Activated naive CD8-positive, alpha-beta T cell treated with anti-CD3 and anti-CD28 coated beads, Interleukin-2, amount 10 ng/mL, durations not matched to agents 7 days and 5 days (primary cell): ENCODE measurements around the gene YPEL5. TPM values are rescaled to one million over a fixed set of nuclear protein-coding genes. Genes with fewer than 3 reads are reported as not detected.
"Not testable (repeated sequence)": the region's sequence is repeated elsewhere in the genome, so short reads cannot be mapped to it uniquely, and the experiment has no call there.

Experiments
- ATAC-seq: fragments of 150-1000 bp; cut with Tn5 transposase; one replicate; pipeline ENCODE4 v1.10.0; 2021; ENCODE audit warnings: low read depth, moderate library complexity
- POLR2A ChIA-PET: fragments of 350-600 bp; sonication (Branson Sonifier 250); formaldehyde crosslinking; loops from one replicate; lab custom pipeline; 2021; ENCODE audit warnings: antibody characterized with exemption; lab: Charles Lee
- DNase-seq: peaks from one replicate; pipeline ENCODE4 v3.0.0; 2021
- H3K27ac Mint-ChIP-seq: one replicate; pipeline ENCODE4 v1.8.0; 2022; ENCODE audit warnings: mild to moderate bottlenecking, mixed read lengths
- H3K27me3 Mint-ChIP-seq: one replicate; pipeline ENCODE4 v1.8.0; 2022; ENCODE audit warnings: mild to moderate bottlenecking, moderate library complexity, mixed read lengths
- H3K36me3 Mint-ChIP-seq: one replicate; pipeline ENCODE4 v1.8.0; 2021; ENCODE audit warnings: mild to moderate bottlenecking, mixed read lengths
- H3K4me1 Mint-ChIP-seq: one replicate; pipeline ENCODE4 v1.8.0; 2021; ENCODE audit warnings: mixed read lengths
- H3K4me3 Mint-ChIP-seq: one replicate; pipeline ENCODE4 v1.8.0; 2022; ENCODE audit warnings: mild to moderate bottlenecking, moderate library complexity, mixed read lengths
- H3K9me3 Mint-ChIP-seq: one replicate; pipeline ENCODE4 v1.8.0; 2021; ENCODE audit warnings: mixed read lengths
- total RNA-seq, 2 experiments: library from RNA; stranded (reverse); gene quantifications; one replicate each; pipeline ENCODE4 v1.2.3, GENCODE V29; 2021

The YPEL5 gene
- total RNA-seq, 2 experiments from 2014 or later = 50.0 to 55.1 TPM

DNA sequence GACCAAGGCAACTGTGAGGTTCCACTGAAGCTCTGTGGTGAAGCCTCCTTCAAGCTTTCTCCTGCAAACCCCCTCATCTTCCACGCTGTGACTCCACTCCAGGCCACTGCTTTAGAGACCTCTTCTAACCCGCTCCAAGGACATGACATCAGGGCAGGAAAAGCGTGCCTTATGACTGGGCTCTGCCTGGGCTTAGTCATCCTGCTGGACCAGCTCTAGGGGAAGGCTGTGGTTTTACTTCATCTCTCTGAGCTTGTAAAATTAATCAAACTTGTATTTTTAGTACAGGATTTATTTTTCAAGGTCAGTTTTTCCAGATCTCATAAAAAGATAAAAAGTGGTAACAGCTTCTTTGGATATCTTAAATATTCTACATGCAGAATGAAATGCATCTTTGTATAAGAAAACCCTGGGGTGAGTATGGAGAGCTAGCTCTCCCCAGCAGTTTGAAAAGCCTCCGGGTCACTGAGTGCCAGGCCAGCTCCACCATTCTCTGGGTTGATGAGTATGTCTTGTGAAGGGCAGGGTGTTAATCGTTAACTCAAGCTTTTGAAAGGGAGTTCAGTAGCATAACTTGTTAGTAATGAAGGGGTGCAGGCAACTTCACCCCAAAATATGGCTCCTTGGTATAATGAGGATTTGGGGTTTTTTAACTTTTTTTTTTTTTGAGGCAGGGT is 33.1 kb upstream of the YPEL5 start:
- Mint-ChIP-seq H3K36me3 (no peaks in the 10 kb centered on the region), H3K4me1 (peaks cover 4% of the 10 kb centered on the region), H3K9me3 (no peaks in the 10 kb centered on the region), H3K27ac (no peak overlapping the region), H3K4me3 (no peak overlapping the region), H3K27me3 (no peaks in the 10 kb centered on the region)
- POLR2A ChIA-PET = no interaction called here
- DNase-seq (no peak), ATAC-seq (no peak)

DNA sequence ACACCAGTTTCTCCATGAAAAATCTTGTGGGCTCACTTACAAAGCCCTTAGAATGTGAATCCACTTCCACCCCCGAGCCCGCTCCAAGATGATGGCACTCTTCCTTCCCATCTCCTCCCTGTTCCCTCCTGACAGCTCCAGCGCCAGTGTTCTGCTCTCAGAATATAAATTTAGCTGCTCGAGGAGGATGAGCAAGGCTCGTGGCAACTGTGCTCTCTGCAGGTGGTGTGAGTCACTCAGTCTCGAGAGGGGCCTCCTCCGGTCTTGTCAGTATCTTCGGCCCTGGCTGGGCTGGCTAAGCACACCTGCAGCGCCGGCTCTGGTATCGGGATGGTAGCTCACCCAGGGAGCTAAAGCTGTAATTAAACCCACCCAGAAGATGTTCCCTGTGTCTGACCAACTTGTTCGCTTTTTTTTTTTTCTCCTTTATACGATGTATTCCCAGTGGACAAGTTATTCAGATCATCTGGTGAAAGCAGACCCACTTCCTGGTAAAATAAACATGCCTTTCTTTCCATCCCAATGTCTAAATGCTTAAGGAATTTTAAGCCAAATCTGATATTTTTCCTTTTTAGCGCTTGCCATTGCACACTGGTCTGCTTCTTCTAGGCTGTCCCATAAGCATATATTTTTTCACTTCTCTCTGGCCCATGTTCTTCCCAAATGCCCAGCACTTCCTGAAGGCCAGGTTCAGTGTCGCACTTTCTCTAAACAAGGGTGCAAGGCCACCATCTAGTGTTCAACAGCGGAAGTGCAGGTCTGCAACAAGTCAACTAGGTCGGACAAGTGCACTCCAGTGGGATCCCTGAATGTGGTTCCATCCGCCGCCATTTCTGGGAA is 31.4 kb upstream of the YPEL5 start:
- H3K27ac Mint-ChIP-seq = no peak overlapping the region
- no peaks in the 10 kb centered on the region for H3K27me3 Mint-ChIP-seq
- peak; percentile 50 for ATAC-seq
- POLR2A ChIA-PET = no interaction called here
- H3K9me3 Mint-ChIP-seq = no peaks in the 10 kb centered on the region
- no peak overlapping the region for H3K4me3 Mint-ChIP-seq
- peak; percentile 69 for DNase-seq
- no peaks in the 10 kb centered on the region for H3K36me3 Mint-ChIP-seq
- peaks cover 8% of the 10 kb centered on the region for H3K4me1 Mint-ChIP-seq

DNA sequence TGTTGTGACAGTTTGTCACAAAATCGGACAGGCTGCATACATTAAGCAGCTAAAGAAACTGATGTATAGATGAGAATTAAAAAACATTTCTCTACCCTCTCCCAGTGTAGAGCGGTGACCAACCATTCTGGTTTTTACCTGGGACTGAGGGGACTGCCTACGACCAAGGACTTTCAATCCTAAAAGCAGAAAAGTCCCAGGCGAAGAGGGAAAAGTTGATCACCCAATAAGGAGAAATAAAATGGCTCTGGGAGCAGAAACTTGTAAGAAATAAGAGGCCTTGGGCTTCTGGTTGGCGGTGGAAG is 30.9 kb upstream of the YPEL5 start:
- H3K9me3 Mint-ChIP-seq = no peaks in the 10 kb centered on the region
- ATAC-seq (no peak), DNase-seq (no peak)
- H3K4me3 Mint-ChIP-seq = no peak overlapping the region
- no peaks in the 10 kb centered on the region for H3K27me3 Mint-ChIP-seq
- POLR2A ChIA-PET = no interaction called here
- no peaks in the 10 kb centered on the region for H3K36me3 Mint-ChIP-seq
- H3K27ac Mint-ChIP-seq = no peak overlapping the region
- H3K4me1 Mint-ChIP-seq = peaks cover 8% of the 10 kb centered on the region

DNA sequence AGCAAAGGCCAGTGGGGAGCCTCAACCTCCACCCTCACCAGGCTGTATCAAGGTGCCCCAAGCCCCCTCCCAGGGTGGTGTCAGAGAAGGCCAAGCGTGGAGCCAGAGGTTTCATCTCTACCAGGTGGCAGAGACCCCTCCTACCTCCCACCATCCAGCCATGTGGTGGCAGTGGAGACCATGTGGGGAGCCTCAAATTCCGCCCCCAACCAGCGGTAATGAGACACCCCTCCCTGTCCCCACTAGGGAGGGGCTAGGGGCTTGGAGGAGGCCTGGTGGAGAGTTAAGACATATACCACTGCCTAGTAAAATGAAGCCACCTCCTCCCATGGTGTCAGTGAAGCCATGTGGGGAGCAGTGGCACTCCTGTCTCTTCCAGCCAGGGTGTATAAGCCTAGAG is 24.4 kb upstream of the YPEL5 start:
- Mint-ChIP-seq H3K27ac (no peak overlapping the region), H3K4me1 (peaks cover 5% of the 10 kb centered on the region), H3K9me3 (no peaks in the 10 kb centered on the region), H3K27me3 (peaks cover 25% of the 10 kb centered on the region), H3K36me3 (peaks cover 1% of the 10 kb centered on the region), H3K4me3 (no peak overlapping the region)
- DNase-seq = no peak
- POLR2A ChIA-PET = no interaction called here
- no peak for ATAC-seq

DNA sequence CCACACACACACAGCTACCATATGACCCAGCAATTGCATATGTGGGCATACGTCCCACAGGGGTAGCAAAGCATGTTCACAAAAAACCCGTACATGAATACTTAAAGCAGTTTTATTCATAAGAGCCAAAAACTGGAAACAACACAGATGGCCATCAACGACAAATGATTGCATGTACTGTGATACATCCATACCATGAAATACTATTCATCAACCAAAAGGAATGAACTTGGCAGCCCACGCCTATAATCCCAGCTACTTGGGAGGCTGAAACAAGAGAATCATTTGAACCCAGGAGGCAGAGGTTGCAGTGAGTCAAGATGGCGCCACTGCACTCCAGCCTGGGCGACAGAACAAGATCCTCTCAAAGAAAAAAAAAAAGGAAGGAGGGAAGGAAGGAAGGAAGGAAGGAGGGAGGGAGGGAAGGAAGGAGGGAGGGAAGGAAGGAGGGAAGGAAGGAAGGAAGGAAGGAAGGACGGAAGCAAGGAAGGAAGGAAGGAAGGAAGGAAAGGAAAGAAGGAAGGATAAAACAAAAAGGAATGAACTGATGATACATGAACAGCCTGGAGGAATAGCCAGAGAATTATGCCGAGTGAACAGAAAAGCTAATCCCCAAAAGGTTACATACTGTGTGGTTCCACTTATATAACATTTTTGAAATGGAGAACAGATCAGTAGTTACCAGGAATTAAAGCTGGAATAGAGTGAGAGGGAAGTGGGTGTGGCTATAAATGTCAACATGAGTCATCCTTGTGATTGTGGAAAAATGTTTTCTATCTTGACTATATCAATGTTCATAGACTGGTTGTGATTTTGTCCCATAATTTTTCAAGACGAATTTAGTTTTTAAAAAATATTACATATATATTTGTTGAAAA is 19.6 kb upstream of the YPEL5 start:
- no peak overlapping the region for H3K27ac Mint-ChIP-seq
- DNase-seq = no peak
- no peaks in the 10 kb centered on the region for H3K4me1 Mint-ChIP-seq
- H3K4me3 Mint-ChIP-seq = no peak overlapping the region
- ATAC-seq = no peak
- peaks cover 1% of the 10 kb centered on the region for H3K36me3 Mint-ChIP-seq
- no peaks in the 10 kb centered on the region for H3K9me3 Mint-ChIP-seq
- POLR2A ChIA-PET = no interaction called here
- peaks cover 25% of the 10 kb centered on the region for H3K27me3 Mint-ChIP-seq

DNA sequence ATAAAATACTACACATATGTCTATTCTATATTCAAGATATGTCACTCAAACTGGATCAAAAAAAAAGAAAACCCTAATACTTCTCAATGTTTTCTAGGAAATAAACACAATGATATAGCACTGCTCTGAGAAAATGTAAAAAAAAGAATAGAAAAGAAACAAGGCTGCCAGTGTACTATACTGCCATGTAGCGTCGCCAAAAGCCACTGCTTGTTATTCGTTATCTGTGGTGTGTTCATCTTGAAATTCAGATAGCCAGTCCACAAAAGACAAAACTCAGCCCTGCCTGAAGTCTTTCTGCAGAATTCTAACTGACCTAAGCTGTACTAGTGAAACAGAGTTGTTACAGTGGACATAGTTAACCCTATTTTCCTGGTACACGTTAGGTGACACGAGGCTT is 12.2 kb upstream of the YPEL5 start:
- H3K4me3 Mint-ChIP-seq = no peak overlapping the region
- no peak overlapping the region for H3K27ac Mint-ChIP-seq
- ATAC-seq (no peak), DNase-seq (no peak)
- no peaks in the 10 kb centered on the region for H3K36me3 Mint-ChIP-seq
- POLR2A ChIA-PET = no interaction called here
- H3K4me1 Mint-ChIP-seq = peaks cover 6% of the 10 kb centered on the region
- H3K9me3 Mint-ChIP-seq = no peaks in the 10 kb centered on the region
- peaks cover 7% of the 10 kb centered on the region for H3K27me3 Mint-ChIP-seq

DNA sequence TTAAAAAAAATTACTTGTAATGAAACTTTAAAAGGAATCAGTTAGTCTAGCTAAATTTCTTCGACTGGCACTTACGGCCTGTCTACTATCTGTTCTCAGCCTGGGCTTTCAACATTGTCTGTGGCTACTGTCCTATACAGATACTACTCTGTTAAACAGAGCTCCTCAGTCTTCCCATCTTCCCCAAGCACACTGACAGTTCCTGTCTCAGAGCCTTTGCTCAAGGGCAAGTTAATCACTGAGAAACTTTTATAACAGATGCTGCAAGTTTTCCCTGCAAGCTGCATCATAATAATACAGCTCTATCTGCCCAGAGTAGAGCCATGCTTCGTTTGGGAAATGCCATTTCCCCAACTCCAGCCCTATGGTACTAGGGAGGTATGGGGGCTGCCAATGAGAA is 11.3 kb upstream of the YPEL5 start:
- DNase-seq (no peak), ATAC-seq (no peak)
- Mint-ChIP-seq H3K27me3 (peaks cover 7% of the 10 kb centered on the region), H3K27ac (no peak overlapping the region), H3K9me3 (no peaks in the 10 kb centered on the region), H3K4me1 (peaks cover 8% of the 10 kb centered on the region), H3K36me3 (no peaks in the 10 kb centered on the region), H3K4me3 (no peak overlapping the region)
- POLR2A ChIA-PET = interaction anchor here (0.5 kb wide), 1 partner anchor 96 kb away, joined by 3 read pairs; no protein-coding TSS in a partner anchor

DNA sequence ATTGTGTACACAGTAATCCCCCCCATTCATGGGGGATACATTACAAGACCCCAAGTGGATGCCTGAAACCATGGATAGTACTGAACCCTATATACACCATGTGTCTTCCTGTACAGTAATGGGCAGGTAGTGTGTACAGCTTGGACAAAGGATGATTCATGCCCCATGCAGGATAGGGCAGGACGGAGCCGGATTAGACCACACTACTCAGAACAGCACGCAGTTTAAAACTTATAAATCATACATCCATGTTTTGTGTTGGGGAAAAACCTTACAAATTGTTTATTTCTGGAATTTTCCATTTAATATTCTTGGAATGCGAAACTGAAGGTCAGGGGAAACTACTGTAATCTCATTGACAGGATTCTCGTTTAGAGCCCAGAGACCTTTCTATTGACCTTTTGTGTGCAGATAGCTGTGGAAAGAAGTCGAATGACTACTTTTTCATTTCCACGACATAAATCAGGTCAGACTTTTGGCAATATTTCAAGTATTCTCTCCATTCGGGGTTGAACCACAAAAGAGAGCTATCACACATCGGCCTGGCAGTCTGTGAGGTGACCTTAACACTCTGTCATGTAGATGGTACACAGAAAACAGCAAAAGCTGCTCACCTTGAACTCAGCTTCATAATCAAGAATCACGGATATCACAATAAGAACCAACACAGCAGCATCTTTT is 9.9 kb upstream of the YPEL5 start:
- H3K36me3 Mint-ChIP-seq = no peaks in the 10 kb centered on the region
- H3K27me3 Mint-ChIP-seq = peaks cover 7% of the 10 kb centered on the region
- H3K27ac Mint-ChIP-seq = no peak overlapping the region
- ATAC-seq (no peak), DNase-seq (no peak)
- peaks cover 8% of the 10 kb centered on the region for H3K4me1 Mint-ChIP-seq
- H3K9me3 Mint-ChIP-seq = no peaks in the 10 kb centered on the region
- H3K4me3 Mint-ChIP-seq = no peak overlapping the region
- POLR2A ChIA-PET = no interaction called here

DNA sequence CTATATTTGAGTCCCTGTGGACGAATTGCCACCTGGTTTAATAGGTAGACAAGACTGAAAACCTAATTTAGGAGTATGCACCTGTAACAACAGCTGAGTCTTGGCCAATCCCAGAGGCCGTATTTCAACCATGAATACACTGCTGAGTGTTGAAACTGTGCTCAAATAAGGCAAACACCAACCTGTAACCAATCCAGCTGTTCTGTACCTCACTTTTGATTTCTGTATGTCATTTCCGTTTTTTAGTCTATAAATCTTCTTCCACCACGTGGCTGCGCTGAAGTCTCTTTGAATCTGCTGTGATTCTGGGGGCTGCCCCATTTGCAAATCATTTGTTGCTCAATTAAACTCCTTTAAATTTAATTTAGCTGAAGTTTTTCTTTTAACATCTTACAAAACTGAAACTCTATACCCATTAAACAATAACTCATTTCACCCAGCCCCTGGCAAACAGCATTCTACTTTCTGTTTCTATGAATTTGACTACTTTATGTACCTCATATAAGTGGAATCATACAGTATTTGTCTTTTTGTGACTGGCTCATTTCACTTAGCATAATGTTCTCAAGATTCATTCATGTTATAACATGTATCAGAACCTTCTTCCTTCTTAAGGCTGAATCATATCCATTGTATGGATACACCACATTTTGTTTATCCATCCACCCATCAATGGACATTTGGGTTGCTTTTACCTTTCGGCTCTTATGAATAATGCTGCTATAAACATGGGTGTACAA is 7.5 kb upstream of the YPEL5 start:
- POLR2A ChIA-PET = interaction anchor here (1.9 kb wide), 1 partner anchor 9 kb away, joined by 6 read pairs; no protein-coding TSS in a partner anchor
- Mint-ChIP-seq H3K36me3 (no peaks in the 10 kb centered on the region), H3K27ac (peak overlapping the region; percentile 40), H3K27me3 (peaks cover 5% of the 10 kb centered on the region), H3K9me3 (no peaks in the 10 kb centered on the region), H3K4me3 (peak overlapping the region; percentile 7), H3K4me1 (peaks cover 8% of the 10 kb centered on the region)
- ATAC-seq (peak; percentile 63), DNase-seq (no peak)

DNA sequence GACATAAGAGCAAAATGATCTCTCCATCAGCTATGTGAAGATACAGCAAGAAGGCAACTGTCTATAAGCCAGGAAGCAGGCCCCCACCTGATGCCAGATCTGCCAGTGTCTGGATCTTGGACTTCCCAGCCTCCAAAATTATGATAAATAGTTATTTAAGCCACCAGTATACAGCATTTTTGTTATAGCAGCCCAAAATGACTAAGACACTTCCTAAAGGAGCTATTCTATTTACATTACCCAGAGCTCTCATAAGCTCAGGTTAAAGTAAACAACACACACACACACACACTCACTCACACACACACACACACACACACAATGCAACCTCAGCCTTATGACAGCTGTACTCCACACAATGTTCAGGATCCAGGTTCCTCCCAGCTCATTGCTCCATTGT is 5.7 kb upstream of the YPEL5 start:
- Mint-ChIP-seq H3K27me3 (no peaks in the 10 kb centered on the region), H3K27ac (no peak overlapping the region), H3K9me3 (no peaks in the 10 kb centered on the region), H3K4me1 (peaks cover 18% of the 10 kb centered on the region), H3K36me3 (no peaks in the 10 kb centered on the region), H3K4me3 (no peak overlapping the region)
- ATAC-seq (no peak), DNase-seq (no peak)
- POLR2A ChIA-PET = no interaction called here

DNA sequence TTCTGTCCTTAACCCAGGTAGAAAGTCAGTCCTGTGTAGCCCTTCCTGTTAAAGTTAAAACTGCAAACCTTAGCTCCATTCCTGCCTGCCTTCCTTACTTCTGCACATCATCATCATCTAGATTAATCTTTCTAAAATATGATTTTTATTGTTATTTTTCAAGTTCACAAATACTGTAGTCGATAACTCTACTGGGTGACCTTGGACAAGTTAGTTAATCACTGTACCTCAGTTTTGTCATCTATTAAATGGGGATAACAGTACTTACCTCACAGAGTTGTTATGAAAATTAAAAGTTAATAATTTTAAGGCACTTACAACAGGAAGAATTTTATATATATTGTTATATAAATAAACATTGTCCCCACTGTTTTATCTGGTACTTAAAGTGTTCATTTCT is 2.5 kb upstream of the YPEL5 start:
- no peaks in the 10 kb centered on the region for H3K9me3 Mint-ChIP-seq
- no peak overlapping the region for H3K27ac Mint-ChIP-seq
- no peak for ATAC-seq
- POLR2A ChIA-PET = no interaction called here
- H3K4me3 Mint-ChIP-seq = no peak overlapping the region
- H3K4me1 Mint-ChIP-seq = peaks cover 20% of the 10 kb centered on the region
- DNase-seq = no peak
- no peaks in the 10 kb centered on the region for H3K27me3 Mint-ChIP-seq
- no peaks in the 10 kb centered on the region for H3K36me3 Mint-ChIP-seq

DNA sequence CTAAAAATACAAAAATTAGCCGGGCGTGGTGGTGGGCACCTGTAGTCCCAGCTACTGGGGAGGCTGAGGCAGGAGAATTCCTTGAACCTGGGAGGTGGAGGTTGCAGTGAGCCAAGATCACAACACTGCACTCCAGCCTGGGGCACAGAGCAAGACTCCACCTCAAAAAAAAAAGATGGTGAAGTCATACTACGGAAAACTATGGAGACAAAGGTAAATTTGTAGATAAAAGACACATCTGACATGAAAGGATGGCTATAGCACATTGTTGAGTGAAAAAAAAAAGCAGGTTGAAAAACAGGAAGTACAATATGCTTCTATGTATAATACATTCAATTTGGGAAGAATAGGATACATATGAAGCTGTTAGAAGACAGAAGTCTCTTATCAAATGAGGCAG is 1.9 kb upstream of the YPEL5 start:
- DNase-seq, ATAC-seq, H3K9me3 Mint-ChIP-seq, POLR2A ChIA-PET, H3K36me3 Mint-ChIP-seq, H3K4me3 Mint-ChIP-seq, H3K27me3 Mint-ChIP-seq: not testable (repeated sequence)
- H3K27ac Mint-ChIP-seq = peak overlapping the region; percentile 76
- H3K4me1 Mint-ChIP-seq = peaks cover 22% of the 10 kb centered on the region
